Smooth muscle cell (in vitro differentiated cells): Measurements from ENCODE around the gene MAPK9. TPM values are rescaled to one million over a fixed set of nuclear protein-coding genes. Genes with fewer than 3 reads are reported as not detected.

ENCODE experiments used
- DNase-seq: peaks from one replicate; lab custom pipeline; 2025; ENCODE audit not compliant: unreplicated experiment; lab: John Stamatoyannopoulos, UW
- H2AFZ ChIP-seq: fragments of 200-600 bp; sonication (generic); 2 replicates; pipeline ENCODE4 v1.6.0; 2016; ENCODE audit warnings: antibody characterized with exemption, low read depth, mild to moderate bottlenecking
- H3F3A ChIP-seq: fragments of 200-600 bp; sonication (generic); 2 replicates; pipeline ENCODE4 v1.6.0; 2017; ENCODE audit warnings: antibody characterized with exemption, low read depth
- H3K27ac ChIP-seq: fragments of 200-600 bp; sonication (generic); 2 replicates; pipeline ENCODE4 v1.5.1; 2016; ENCODE audit warnings: low read depth, mild to moderate bottlenecking
- H3K27me3 ChIP-seq: fragments of 200-600 bp; sonication (generic); 2 replicates; pipeline ENCODE4 v1.6.1; 2016; ENCODE audit warnings: low read depth, mild to moderate bottlenecking
- H3K36me3 ChIP-seq: fragments of 200-600 bp; sonication (generic); 2 replicates; pipeline ENCODE4 v1.5.1; 2016; ENCODE audit warnings: low read depth
- H3K4me1 ChIP-seq: fragments of 200-600 bp; sonication (generic); 2 replicates; pipeline ENCODE4 v1.5.1; 2016; ENCODE audit warnings: low read depth
- H3K4me2 ChIP-seq: fragments of 200-600 bp; sonication (generic); 2 replicates; pipeline ENCODE4 v1.6.0; 2016; ENCODE audit warnings: mild to moderate bottlenecking
- H3K4me3 ChIP-seq: fragments of 200-600 bp; sonication (generic); 2 replicates; pipeline ENCODE4 v1.5.1; 2016; ENCODE audit warnings: mild to moderate bottlenecking
- H3K79me2 ChIP-seq: fragments of 200-600 bp; sonication (generic); 2 replicates; pipeline ENCODE4 v1.6.0; 2016; ENCODE audit warnings: low read depth, mild to moderate bottlenecking
- H3K9ac ChIP-seq: fragments of 200-600 bp; sonication (generic); 2 replicates; pipeline ENCODE4 v1.6.0; 2016; ENCODE audit warnings: low read depth
- H3K9me3 ChIP-seq: fragments of 200-600 bp; sonication (generic); replicated peaks from 2 replicates; pipeline ENCODE4 v1.5.1; 2016; ENCODE audit warnings: low read depth
- H4K20me1 ChIP-seq: fragments of 200-600 bp; sonication (generic); 2 replicates; pipeline ENCODE4 v1.6.0; 2016; ENCODE audit warnings: low read depth
- CTCF ChIP-seq: fragments of 200-600 bp; sonication (generic); IDR thresholded peaks from 2 replicates; pipeline ENCODE4 v1.5.1; 2017; ENCODE audit warnings: borderline replicate concordance, mild to moderate bottlenecking, antibody characterized with exemption; ENCODE audit not compliant: insufficient read depth, poor library complexity, severe bottlenecking
- WGBS: methylation state at CpG from one replicate; pipeline ENCODE4 v1.1.7; 2016; ENCODE audit warnings: low lambda C conversion rate; 5-methylcytosine and 5-hydroxymethylcytosine counted together
- polyA plus RNA-seq: library from polyadenylated mRNA; unstranded; fragments of >200 nt; fragmentation: Nextera tagmentation; extraction: Ambion mirVana; gene quantifications from 2 replicates; pipeline ENCODE4 v1.2.1, GENCODE V29; 2016
- total RNA-seq: library from RNA; depleted of rRNA; stranded (reverse); fragments of >200 nt; gene quantifications from 2 replicates; pipeline ENCODE4 v1.2.3, GENCODE V29; 2014

MAPK9 gene
- total and polyA plus RNA-seq, 2 experiments from 2014 or later, result 34.8 to 40.9 TPM

- no peak overlapping the region for H3K9ac ChIP-seq
- H3K4me2 ChIP-seq, result no peak overlapping the region
- H3K4me3 ChIP-seq, result no peak overlapping the region
- peaks cover 19% of the 10 kb centered on the region for H3K79me2 ChIP-seq
- peak; percentile 75 for TF ChIP-seq CTCF
- DNase-seq, result no peak
- peaks cover 19% of the 10 kb centered on the region for H3K4me1 ChIP-seq
- no peaks in the 10 kb centered on the region for H4K20me1 ChIP-seq
- H3K27me3 ChIP-seq, result no peaks in the 10 kb centered on the region
- peak overlapping the region; percentile 89 for H3K27ac ChIP-seq
- H3F3A ChIP-seq, result peaks cover 30% of the 10 kb centered on the region
- H2AFZ ChIP-seq, result no peak overlapping the region
- H3K36me3 ChIP-seq, result peaks cover 5% of the 10 kb centered on the region
- 78% methylated on average over 31 of the region's 31 CpGs for WGBS
- H3K9me3 ChIP-seq, result no peaks in the 10 kb centered on the region
These were observed 36.6 kb upstream of the MAPK9 start for GRCh38 chr5:180328296-180329137.

- Histone ChIP-seq H4K20me1 (no peaks in the 10 kb centered on the region), H3K9me3 (no peaks in the 10 kb centered on the region), H3K4me3 (no peak overlapping the region), H3K27me3 (no peaks in the 10 kb centered on the region), H3K27ac (peak overlapping the region; percentile 89), H3K9ac (no peak overlapping the region), H3K4me2 (no peak overlapping the region), H3K79me2 (peaks cover 19% of the 10 kb centered on the region), H3K36me3 (peaks cover 11% of the 10 kb centered on the region), H3K4me1 (peaks cover 9% of the 10 kb centered on the region), H2AFZ (no peak overlapping the region), H3F3A (peaks cover 15% of the 10 kb centered on the region)
- no peak for DNase-seq
- 92% methylated on average over 10 of the region's 10 CpGs for WGBS
- no peak for TF ChIP-seq CTCF
These were observed 35.2 kb upstream of the MAPK9 start for GRCh38 chr5:180326989-180327565.

- Histone ChIP-seq H3K9me3 (no peaks in the 10 kb centered on the region), H3K4me3 (no peak overlapping the region), H3F3A (peaks cover 4% of the 10 kb centered on the region), H3K79me2 (peaks cover 21% of the 10 kb centered on the region), H3K9ac (no peak overlapping the region), H2AFZ (no peak overlapping the region), H3K36me3 (peaks cover 14% of the 10 kb centered on the region), H3K27me3 (no peaks in the 10 kb centered on the region), H3K4me2 (no peak overlapping the region), H4K20me1 (no peaks in the 10 kb centered on the region), H3K27ac (no peak overlapping the region), H3K4me1 (no peaks in the 10 kb centered on the region)
- WGBS, result 84% methylated on average over 8 of the region's 8 CpGs
- no peak for DNase-seq
- no peak for TF ChIP-seq CTCF
These were observed 32.7 kb upstream of the MAPK9 start for GRCh38 chr5:180324601-180324950.
